SH-SY5Y (cell line): Measurements from ENCODE around the gene ALDH3B2.

Source experiments
- GATA2 ChIP-seq: IDR thresholded peaks from 2 replicates; pipeline ENCODE4 v1.6.1; 2011; ENCODE audit warnings: mild to moderate bottlenecking, low read depth, low read length
- GATA3 ChIP-seq: IDR thresholded peaks from 2 replicates; pipeline ENCODE4 v1.6.1; 2011; ENCODE audit warnings: low read depth, mild to moderate bottlenecking, low read length, moderate library complexity

GRCh38 chr11:67673902-67674301 is 521 bp downstream of the ALDH3B2 start:
- TF ChIP-seq GATA2 (no peak), GATA3 (no peak)
